ENCODE results near the gene GPR156.

Gene GPR156

GRCh38 chr3:120200493-120201235 is 84.4 kb downstream of the GPR156 start:
- Histone ChIP-seq H3K36me3 (ENCODE audit: control insufficient read depth, insufficient read depth, low read length) (no peaks in the 10 kb centered on the region), H3K4me1 (ENCODE audit: control insufficient read depth, insufficient read depth, low read length, poor library complexity, severe bottlenecking) (no peaks in the 10 kb centered on the region), H3K4me3 (ENCODE audit: insufficient read depth, low read depth, low read length, poor library complexity, severe bottlenecking) (no peak overlapping the region), H3K27ac (ENCODE audit: insufficient read depth, low read length, poor library complexity, severe bottlenecking) (no peak overlapping the region), H3K27me3 (replicated peaks; ENCODE audit: control insufficient read depth, insufficient read depth, low read length, poor library complexity, severe bottlenecking) (no peaks in the 10 kb centered on the region), H3K9me3 (ENCODE audit: control insufficient read depth, low read length) (no peaks in the 10 kb centered on the region)
- DNase-seq, result no peak

GRCh38 chr3:120198305-120198878 is 86.6 kb downstream of the GPR156 start:
- H3K27me3 ChIP-seq (replicated peaks; ENCODE audit: control insufficient read depth, insufficient read depth, low read length, poor library complexity, severe bottlenecking), result no peaks in the 10 kb centered on the region
- no peak overlapping the region for H3K4me3 ChIP-seq (ENCODE audit: insufficient read depth, low read depth, low read length, poor library complexity, severe bottlenecking)
- no peaks in the 10 kb centered on the region for H3K9me3 ChIP-seq (ENCODE audit: control insufficient read depth, low read length)
- H3K4me1 ChIP-seq (ENCODE audit: control insufficient read depth, insufficient read depth, low read length, poor library complexity, severe bottlenecking), result no peaks in the 10 kb centered on the region
- DNase-seq, result no peak
- H3K36me3 ChIP-seq (ENCODE audit: control insufficient read depth, insufficient read depth, low read length), result no peaks in the 10 kb centered on the region
- no peak overlapping the region for H3K27ac ChIP-seq (ENCODE audit: insufficient read depth, low read length, poor library complexity, severe bottlenecking)

- no peaks in the 10 kb centered on the region for H3K36me3 ChIP-seq (ENCODE audit: control insufficient read depth, insufficient read depth, low read length)
- no peak overlapping the region for H3K4me3 ChIP-seq (ENCODE audit: insufficient read depth, low read depth, low read length, poor library complexity, severe bottlenecking)
- no peak overlapping the region for H3K27ac ChIP-seq (ENCODE audit: insufficient read depth, low read length, poor library complexity, severe bottlenecking)
- no peak for DNase-seq
- H3K4me1 ChIP-seq (ENCODE audit: control insufficient read depth, insufficient read depth, low read length, poor library complexity, severe bottlenecking), result no peaks in the 10 kb centered on the region
- no peaks in the 10 kb centered on the region for H3K27me3 ChIP-seq (replicated peaks; ENCODE audit: control insufficient read depth, insufficient read depth, low read length, poor library complexity, severe bottlenecking)
- H3K9me3 ChIP-seq (ENCODE audit: control insufficient read depth, low read length), result no peaks in the 10 kb centered on the region
These were observed 88.2 kb downstream of the GPR156 start for GRCh38 chr3:120196812-120197211.

GRCh38 chr3:120196333-120196732 is 88.7 kb downstream of the GPR156 start:
- Histone ChIP-seq H3K4me3 (ENCODE audit: insufficient read depth, low read depth, low read length, poor library complexity, severe bottlenecking) (no peak overlapping the region), H3K36me3 (ENCODE audit: control insufficient read depth, insufficient read depth, low read length) (no peaks in the 10 kb centered on the region), H3K27me3 (replicated peaks; ENCODE audit: control insufficient read depth, insufficient read depth, low read length, poor library complexity, severe bottlenecking) (no peaks in the 10 kb centered on the region), H3K9me3 (ENCODE audit: control insufficient read depth, low read length) (no peaks in the 10 kb centered on the region), H3K4me1 (ENCODE audit: control insufficient read depth, insufficient read depth, low read length, poor library complexity, severe bottlenecking) (no peaks in the 10 kb centered on the region), H3K27ac (ENCODE audit: insufficient read depth, low read length, poor library complexity, severe bottlenecking) (no peak overlapping the region)
- DNase-seq, result no peak

GRCh38 chr3:120193554-120193953 is 91.5 kb downstream of the GPR156 start:
- Histone ChIP-seq H3K27ac (ENCODE audit: insufficient read depth, low read length, poor library complexity, severe bottlenecking) (no peak overlapping the region), H3K36me3 (ENCODE audit: control insufficient read depth, insufficient read depth, low read length) (no peaks in the 10 kb centered on the region), H3K27me3 (replicated peaks; ENCODE audit: control insufficient read depth, insufficient read depth, low read length, poor library complexity, severe bottlenecking) (no peaks in the 10 kb centered on the region), H3K9me3 (ENCODE audit: control insufficient read depth, low read length) (no peaks in the 10 kb centered on the region), H3K4me1 (ENCODE audit: control insufficient read depth, insufficient read depth, low read length, poor library complexity, severe bottlenecking) (no peaks in the 10 kb centered on the region), H3K4me3 (ENCODE audit: insufficient read depth, low read depth, low read length, poor library complexity, severe bottlenecking) (no peak overlapping the region)
- DNase-seq, result no peak

- H3K9me3 ChIP-seq (ENCODE audit: control insufficient read depth, low read length), result no peaks in the 10 kb centered on the region
- H3K36me3 ChIP-seq (ENCODE audit: control insufficient read depth, insufficient read depth, low read length), result no peaks in the 10 kb centered on the region
- H3K4me1 ChIP-seq (ENCODE audit: control insufficient read depth, insufficient read depth, low read length, poor library complexity, severe bottlenecking), result no peaks in the 10 kb centered on the region
- DNase-seq, result no peak
- no peak overlapping the region for H3K27ac ChIP-seq (ENCODE audit: insufficient read depth, low read length, poor library complexity, severe bottlenecking)
- no peaks in the 10 kb centered on the region for H3K27me3 ChIP-seq (replicated peaks; ENCODE audit: control insufficient read depth, insufficient read depth, low read length, poor library complexity, severe bottlenecking)
- no peak overlapping the region for H3K4me3 ChIP-seq (ENCODE audit: insufficient read depth, low read depth, low read length, poor library complexity, severe bottlenecking)
These were observed 92.4 kb downstream of the GPR156 start for GRCh38 chr3:120192579-120192978.

- Histone ChIP-seq H3K36me3 (ENCODE audit: control insufficient read depth, insufficient read depth, low read length) (no peaks in the 10 kb centered on the region), H3K9me3 (ENCODE audit: control insufficient read depth, low read length) (no peaks in the 10 kb centered on the region), H3K4me3 (ENCODE audit: insufficient read depth, low read depth, low read length, poor library complexity, severe bottlenecking) (no peak overlapping the region), H3K27ac (ENCODE audit: insufficient read depth, low read length, poor library complexity, severe bottlenecking) (no peak overlapping the region), H3K27me3 (replicated peaks; ENCODE audit: control insufficient read depth, insufficient read depth, low read length, poor library complexity, severe bottlenecking) (no peaks in the 10 kb centered on the region), H3K4me1 (ENCODE audit: control insufficient read depth, insufficient read depth, low read length, poor library complexity, severe bottlenecking) (no peaks in the 10 kb centered on the region)
- no peak for DNase-seq
These were observed 92.9 kb downstream of the GPR156 start for GRCh38 chr3:120192159-120192558.

GRCh38 chr3:120182613-120183511 is 102.2 kb downstream of the GPR156 start:
- Histone ChIP-seq H3K4me1 (ENCODE audit: control insufficient read depth, insufficient read depth, low read length, poor library complexity, severe bottlenecking) (no peaks in the 10 kb centered on the region), H3K4me3 (ENCODE audit: insufficient read depth, low read depth, low read length, poor library complexity, severe bottlenecking) (no peak overlapping the region), H3K27ac (ENCODE audit: insufficient read depth, low read length, poor library complexity, severe bottlenecking) (no peak overlapping the region), H3K9me3 (ENCODE audit: control insufficient read depth, low read length) (no peaks in the 10 kb centered on the region), H3K36me3 (ENCODE audit: control insufficient read depth, insufficient read depth, low read length) (no peaks in the 10 kb centered on the region), H3K27me3 (replicated peaks; ENCODE audit: control insufficient read depth, insufficient read depth, low read length, poor library complexity, severe bottlenecking) (no peaks in the 10 kb centered on the region)
- DNase-seq, result no peak

GRCh38 chr3:120181632-120182031 is 103.4 kb downstream of the GPR156 start:
- no peaks in the 10 kb centered on the region for H3K9me3 ChIP-seq (ENCODE audit: control insufficient read depth, low read length)
- no peaks in the 10 kb centered on the region for H3K4me1 ChIP-seq (ENCODE audit: control insufficient read depth, insufficient read depth, low read length, poor library complexity, severe bottlenecking)
- no peak for DNase-seq
- H3K36me3 ChIP-seq (ENCODE audit: control insufficient read depth, insufficient read depth, low read length), result no peaks in the 10 kb centered on the region
- H3K27me3 ChIP-seq (replicated peaks; ENCODE audit: control insufficient read depth, insufficient read depth, low read length, poor library complexity, severe bottlenecking), result no peaks in the 10 kb centered on the region
- no peak overlapping the region for H3K4me3 ChIP-seq (ENCODE audit: insufficient read depth, low read depth, low read length, poor library complexity, severe bottlenecking)
- H3K27ac ChIP-seq (ENCODE audit: insufficient read depth, low read length, poor library complexity, severe bottlenecking), result no peak overlapping the region
